Breast epithelium (tissue), 3 donors: ENCODE results near the gene OBSCN.

Experiments
- POLR2A ChIP-seq: fragments of 450-650 bp; IDR thresholded peaks from one replicate; pipeline ENCODE4 v1.6.1; 2016; ENCODE audit warnings: antibody characterized with exemption, mild to moderate bottlenecking, moderate library complexity
- TF ChIP-seq, protein P1 (sequence below), 3 donors: fragments of 450-650 bp; IDR thresholded peaks; one replicate each; pipeline ENCODE4 v1.5.1; 2016 to 2017; ENCODE audit warnings: antibody characterized with exemption in 3 of 3, mild to moderate bottlenecking in 3 of 3, moderate library complexity in 3 of 3

DNA sequence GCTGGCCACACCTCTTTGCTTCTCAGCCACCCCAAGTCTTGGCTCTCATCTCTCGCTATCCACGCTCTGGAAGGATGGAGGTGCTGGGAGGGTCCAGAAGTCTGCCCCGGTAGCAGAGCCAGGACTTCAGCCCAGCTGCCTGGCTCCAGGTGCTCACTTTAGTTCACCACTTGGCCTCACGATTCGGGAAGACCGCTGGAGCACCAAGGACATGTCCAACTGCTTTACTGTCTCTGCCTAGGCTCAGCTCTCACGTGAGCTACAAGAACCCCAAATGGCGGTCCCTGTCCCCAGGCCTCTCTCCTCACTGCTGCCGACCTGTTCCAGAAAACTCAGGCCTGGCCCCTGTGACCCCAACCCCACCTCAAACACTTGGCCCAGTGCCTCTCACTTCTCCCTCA lies 195.4 kb downstream of the OBSCN start:
- TF ChIP-seq, protein P1, sequence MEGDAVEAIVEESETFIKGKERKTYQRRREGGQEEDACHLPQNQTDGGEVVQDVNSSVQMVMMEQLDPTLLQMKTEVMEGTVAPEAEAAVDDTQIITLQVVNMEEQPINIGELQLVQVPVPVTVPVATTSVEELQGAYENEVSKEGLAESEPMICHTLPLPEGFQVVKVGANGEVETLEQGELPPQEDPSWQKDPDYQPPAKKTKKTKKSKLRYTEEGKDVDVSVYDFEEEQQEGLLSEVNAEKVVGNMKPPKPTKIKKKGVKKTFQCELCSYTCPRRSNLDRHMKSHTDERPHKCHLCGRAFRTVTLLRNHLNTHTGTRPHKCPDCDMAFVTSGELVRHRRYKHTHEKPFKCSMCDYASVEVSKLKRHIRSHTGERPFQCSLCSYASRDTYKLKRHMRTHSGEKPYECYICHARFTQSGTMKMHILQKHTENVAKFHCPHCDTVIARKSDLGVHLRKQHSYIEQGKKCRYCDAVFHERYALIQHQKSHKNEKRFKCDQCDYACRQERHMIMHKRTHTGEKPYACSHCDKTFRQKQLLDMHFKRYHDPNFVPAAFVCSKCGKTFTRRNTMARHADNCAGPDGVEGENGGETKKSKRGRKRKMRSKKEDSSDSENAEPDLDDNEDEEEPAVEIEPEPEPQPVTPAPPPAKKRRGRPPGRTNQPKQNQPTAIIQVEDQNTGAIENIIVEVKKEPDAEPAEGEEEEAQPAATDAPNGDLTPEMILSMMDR (IDR thresholded peaks at IDR 0.05) = no peak
- TF ChIP-seq POLR2A = no peak
